Right atrium auricular region (tissue), 2 donors: ENCODE results near the gene C3AR1. TPM values are rescaled to one million over a fixed set of nuclear protein-coding genes. Genes with fewer than 3 reads are reported as not detected.

ENCODE experiments used
- DNase-seq: peaks from one replicate; pipeline ENCODE4 v3.0.0-alpha.2; 2019; ENCODE audit warnings: low spot score
- H3K27ac ChIP-seq, 2 donors: fragments of 200-600 bp; sonication (generic); 1 replicate in 1 of 2; 2 replicates in 1 of 2; pipeline ENCODE4 v1.5.1; 2016 to 2019
- H3K27me3 ChIP-seq, 2 donors: fragments of 200-600 bp; sonication (generic); one replicate each; pipeline versions ENCODE4 v1.5.1 to v1.6.0; 2017 to 2019
- H3K36me3 ChIP-seq: fragments of 200-600 bp; sonication (generic); one replicate; pipeline ENCODE4 v1.5.1; 2016
- H3K4me1 ChIP-seq, 2 donors: fragments of 200-600 bp; sonication (generic); one replicate each; pipeline versions ENCODE4 v1.5.1 to v1.6.0; 2017 to 2019
- H3K4me3 ChIP-seq, 2 donors: fragments of 200-600 bp; sonication (generic); 1 replicate in 1 of 2; 2 replicates in 1 of 2; pipeline ENCODE4 v1.5.1; 2017 to 2019; ENCODE audit warnings: mild to moderate bottlenecking in 1 of 2, moderate library complexity in 1 of 2
- H3K9me3 ChIP-seq, 2 donors: fragments of 200-600 bp; sonication (generic); one replicate each; pipeline ENCODE4 v1.5.1; 2019
- CTCF ChIP-seq, 2 donors: fragments of 200-600 bp; sonication (generic); IDR thresholded peaks; one replicate each; pipeline ENCODE4 v1.5.1; 2019; ENCODE audit warnings: antibody characterized with exemption in 2 of 2
- total RNA-seq, 2 donors: library from RNA; depleted of rRNA; stranded (reverse); fragments of >200 nt; gene quantifications; one replicate each; pipeline ENCODE4 v1.1.0, GENCODE V29; 2016

C3AR1 gene
- total RNA-seq, 2 donors from 2014 or later, result 3.4 to 10.6 TPM

- Histone ChIP-seq H3K4me1 (peaks cover 0 to 11% of the 10 kb centered on the region in 2 donors), H3K27ac (no peak overlapping the region), H3K27me3 (peaks cover 0 to 4% of the 10 kb centered on the region in 2 donors), H3K36me3 (no peaks in the 10 kb centered on the region), H3K9me3 (no peaks in the 10 kb centered on the region), H3K4me3 (no peak overlapping the region)
- no peak for TF ChIP-seq CTCF (IDR thresholded peaks at IDR 0.05)
- no peak for DNase-seq
These were observed 51.3 kb downstream of the C3AR1 start for GRCh38 chr12:8014836-8015235.

GRCh38 chr12:8012651-8013309 lies 53.4 kb downstream of the C3AR1 start:
- H3K4me1 ChIP-seq, result no peaks in the 10 kb centered on the region
- no peaks in the 10 kb centered on the region for H3K9me3 ChIP-seq
- no peak for DNase-seq
- H3K27me3 ChIP-seq, result peaks cover 0 to 4% of the 10 kb centered on the region in 2 donors
- no peak overlapping the region for H3K27ac ChIP-seq
- no peak overlapping the region for H3K4me3 ChIP-seq
- no peaks in the 10 kb centered on the region for H3K36me3 ChIP-seq
- TF ChIP-seq CTCF (IDR thresholded peaks at IDR 0.05), result no peak

- Histone ChIP-seq H3K36me3 (no peaks in the 10 kb centered on the region), H3K9me3 (no peaks in the 10 kb centered on the region), H3K4me1 (no peaks in the 10 kb centered on the region), H3K27ac (no peak overlapping the region), H3K4me3 (no peak overlapping the region), H3K27me3 (no peaks in the 10 kb centered on the region)
- TF ChIP-seq CTCF (IDR thresholded peaks at IDR 0.05), result no peak
- DNase-seq, result no peak
These were observed 54.8 kb downstream of the C3AR1 start for GRCh38 chr12:8011331-8011730.

Other genes with a start within 250 kb of the C3AR1 start
- gene SLC2A14, start 193.4 kb downstream of the C3AR1 start, total RNA-seq, result not detected
- 10 to 100 TPM; 13.7 to 17.5 TPM for gene SLC2A3, start 130.2 kb downstream of the C3AR1 start, total RNA-seq
- 10 to 100 TPM; 19.9 to 22.1 TPM for gene FOXJ2, start 33.6 kb downstream of the C3AR1 start, total RNA-seq
- gene NECAP1, start 15.9 kb upstream of the C3AR1 start, total RNA-seq, result 10 to 100 TPM; 25.4 to 37.9 TPM
- under 1 TPM in 1 of 2 donors, not detected in 1; 0.67 TPM for gene CLEC4A, start 57.3 kb upstream of the C3AR1 start, total RNA-seq
- gene ZNF705A, start 90.7 kb upstream of the C3AR1 start, total RNA-seq, result not detected
- not detected for gene FAM90A1, start 161.3 kb upstream of the C3AR1 start, total RNA-seq